Esophagus (tissue), 2 donors: Measurements from ENCODE around the gene PCDHGA2. TPM values are rescaled to one million over a fixed set of nuclear protein-coding genes. Genes with fewer than 3 reads are reported as not detected.
A peak's percentile ranks its signal among the peaks of the same experiment; 100 is the strongest.
"Not testable (repeated sequence)": the region's sequence is repeated elsewhere in the genome, so short reads cannot be mapped to it uniquely, and the experiment has no call there.

Experiments
- H3K27ac ChIP-seq, 2 donors: one replicate each; pipeline ENCODE4 v1.5.1; 2013; ENCODE audit warnings: low read depth in 2 of 2, mild to moderate bottlenecking in 2 of 2, inconsistent platforms in 1 of 2, low read length in 1 of 2, moderate library complexity in 1 of 2
- H3K27me3 ChIP-seq, 2 donors: one replicate each; pipeline ENCODE4 v1.6.1; 2013; ENCODE audit warnings: low read length in 2 of 2, control low read depth in 1 of 2, mild to moderate bottlenecking in 1 of 2; ENCODE audit not compliant: insufficient read depth in 2 of 2, control insufficient read depth in 1 of 2
- H3K36me3 ChIP-seq, 2 donors: one replicate each; pipeline ENCODE4 v1.6.1; 2013; ENCODE audit warnings: low read length in 1 of 2; ENCODE audit not compliant: control insufficient read depth in 2 of 2, insufficient read depth in 2 of 2
- H3K4me1 ChIP-seq, 2 donors: one replicate each; pipeline ENCODE4 v1.6.1; 2013; ENCODE audit warnings: low read length in 1 of 2; ENCODE audit not compliant: control insufficient read depth in 2 of 2, insufficient read depth in 2 of 2
- H3K4me3 ChIP-seq, 2 donors: one replicate each; pipeline ENCODE4 v1.5.1; 2013; ENCODE audit warnings: low read length in 2 of 2, mild to moderate bottlenecking in 2 of 2, low read depth in 1 of 2, moderate library complexity in 1 of 2
- H3K9me3 ChIP-seq, 2 donors: one replicate each; pipeline ENCODE4 v1.6.1; 2013; ENCODE audit warnings: mild to moderate bottlenecking in 2 of 2, low read depth in 1 of 2, low read length in 1 of 2, moderate library complexity in 1 of 2; ENCODE audit not compliant: control insufficient read depth in 2 of 2, insufficient read depth in 1 of 2
- WGBS, 2 donors: extraction: QIAGEN DNeasy Blood & Tissue Kit; methylation state at CpG; one replicate each; pipeline ENCODE4 v1.1.7; 2013; 5-methylcytosine and 5-hydroxymethylcytosine counted together
- polyA plus RNA-seq, 2 donors: library from polyadenylated mRNA; stranded (reverse); fragments of 200-250 nt; gene quantifications; one replicate each; pipeline ENCODE4 v1.2.3, GENCODE V29; 2013
- donor health status: healthy with polysubstance abuse.
- donor health status: Bipolar disorder and iron deficiency.

Gene PCDHGA2
- polyA plus RNA-seq, 2 donors: 0.14 to 0.27 TPM

DNA sequence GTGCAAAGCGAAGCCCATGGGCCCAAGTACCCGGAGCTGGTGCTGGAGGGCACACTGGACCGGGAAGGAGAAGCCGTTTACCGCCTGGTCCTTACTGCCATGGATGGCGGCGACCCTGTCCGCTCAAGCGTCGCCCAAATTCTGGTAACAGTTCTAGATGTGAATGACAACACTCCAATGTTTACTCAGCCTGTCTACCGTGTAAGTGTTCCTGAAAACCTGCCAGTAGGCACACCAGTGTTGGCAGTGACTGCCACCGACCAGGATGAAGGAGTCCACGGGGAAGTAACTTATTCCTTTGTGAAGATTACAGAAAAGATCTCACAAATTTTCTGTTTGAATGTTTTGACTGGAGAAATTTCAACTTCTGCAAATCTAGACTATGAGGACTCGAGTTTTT, 36.1 kb downstream of the PCDHGA2 start:
- no peak overlapping the region for H3K27ac ChIP-seq
- H3K9me3 ChIP-seq: peaks cover 42 to 62% of the 10 kb centered on the region in 2 donors
- peaks cover 3% of the 10 kb centered on the region in 2 donors for H3K4me1 ChIP-seq
- H3K36me3 ChIP-seq: no peaks in the 10 kb centered on the region
- H3K27me3 ChIP-seq: peaks cover 0 to 8% of the 10 kb centered on the region in 2 donors
- 58 to 62% methylated on average over 14 of the region's 14 CpGs for WGBS, 2 donors
- no peak overlapping the region for H3K4me3 ChIP-seq

- 55 to 58% methylated on average over 37 to 43 of the region's 48 CpGs for WGBS, 2 donors
- not testable (repeated sequence) for H3K4me1 ChIP-seq, H3K36me3 ChIP-seq, H3K27me3 ChIP-seq, H3K4me3 ChIP-seq, H3K27ac ChIP-seq
- peaks cover 35 to 58% of the 10 kb centered on the region in 2 donors for H3K9me3 ChIP-seq
Observed at GRCh38 chr5:141375444-141376155, 37.0 kb downstream of the PCDHGA2 start.

DNA sequence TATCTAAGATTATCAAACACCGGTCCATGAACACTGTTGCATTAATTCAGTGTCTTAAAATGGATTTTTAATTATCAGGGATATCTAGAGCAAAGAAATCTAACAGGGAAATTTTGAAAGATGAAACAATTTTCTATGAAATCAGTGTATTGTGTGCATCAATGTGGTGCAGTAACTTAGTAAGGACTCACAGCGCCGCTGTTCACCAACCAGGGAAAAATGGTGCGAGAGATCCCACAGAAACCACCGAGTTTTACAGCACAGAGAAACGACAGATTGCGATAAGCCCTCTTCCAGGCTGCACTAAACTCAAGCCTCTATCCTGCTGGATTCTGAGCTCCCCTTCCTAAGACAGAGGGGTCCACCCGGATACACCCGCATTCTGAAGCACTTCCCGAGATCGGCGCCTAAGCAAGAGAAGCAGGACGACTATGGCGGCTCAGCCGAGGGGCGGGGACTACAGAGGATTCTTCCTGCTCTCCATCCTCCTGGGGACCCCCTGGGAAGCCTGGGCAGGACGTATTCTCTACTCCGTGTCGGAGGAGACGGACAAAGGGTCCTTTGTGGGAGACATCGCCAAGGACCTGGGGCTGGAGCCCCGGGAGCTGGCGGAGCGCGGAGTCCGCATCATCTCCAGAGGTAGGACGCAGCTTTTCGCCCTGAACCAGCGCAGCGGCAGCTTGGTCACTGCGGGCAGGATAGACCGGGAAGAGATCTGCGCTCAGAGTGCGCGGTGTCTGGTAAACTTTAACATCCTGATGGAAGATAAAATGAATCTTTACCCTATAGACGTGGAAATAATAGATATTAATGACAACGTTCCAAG, 44.1 kb downstream of the PCDHGA2 start, which contains the start of gene PCDHGA7:
Gene PCDHGA7 (plus strand): TSS at position 274 of the 826 bp plus-strand sequence. CDS start 158 bp downstream, at position 432.
- Histone ChIP-seq H3K4me3 (peak within 1 kb of the TSS in 1 of 2 donors; percentile 7), H3K4me1 (peaks cover 0 to 4% of the 10 kb centered on the region in 2 donors), H3K36me3 (no peaks in the 10 kb centered on the region), H3K27me3 (no peaks in the 10 kb centered on the region), H3K27ac (no peak within 1 kb of the TSS), H3K9me3 (peaks cover 24 to 32% of the 10 kb centered on the region in 2 donors)
- 21 to 22% methylated on average over 37 of the region's 37 CpGs for WGBS, 2 donors

DNA sequence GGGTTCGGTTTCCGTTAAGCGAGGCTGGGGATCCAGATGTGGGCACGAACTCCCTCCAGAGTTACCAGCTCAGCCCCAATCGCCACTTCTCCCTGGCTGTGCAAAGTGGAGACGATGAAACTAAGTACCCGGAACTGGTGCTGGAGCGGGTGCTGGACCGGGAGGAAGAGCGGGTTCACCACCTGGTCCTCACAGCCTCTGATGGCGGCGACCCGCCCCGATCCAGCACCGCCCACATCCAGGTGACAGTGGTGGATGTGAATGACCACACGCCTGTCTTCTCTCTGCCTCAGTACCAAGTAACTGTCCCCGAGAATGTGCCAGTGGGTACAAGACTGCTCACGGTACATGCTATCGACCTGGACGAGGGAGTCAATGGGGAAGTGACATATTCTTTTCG, 44.8 kb downstream of the PCDHGA2 start:
- 40 to 42% methylated on average over 21 of the region's 21 CpGs for WGBS, 2 donors
- Histone ChIP-seq H3K27me3 (no peaks in the 10 kb centered on the region), H3K4me1 (peaks cover 0 to 4% of the 10 kb centered on the region in 2 donors), H3K9me3 (peaks cover 24 to 29% of the 10 kb centered on the region in 2 donors), H3K36me3 (no peaks in the 10 kb centered on the region), H3K27ac (no peak overlapping the region), H3K4me3 (peak overlapping the region in 1 of 2 donors; percentile 7)

- no peaks in the 10 kb centered on the region for H3K27me3 ChIP-seq
- WGBS, 2 donors: 46 to 51% methylated on average over 43 of the region's 43 CpGs
- H3K4me1 ChIP-seq: peaks cover 0 to 4% of the 10 kb centered on the region in 2 donors
- H3K9me3 ChIP-seq: peaks cover 34 to 43% of the 10 kb centered on the region in 2 donors
- H3K4me3 ChIP-seq: no peak overlapping the region
- no peaks in the 10 kb centered on the region for H3K36me3 ChIP-seq
- H3K27ac ChIP-seq: no peak overlapping the region
Observed at GRCh38 chr5:141384471-141385267, 46.1 kb downstream of the PCDHGA2 start.

DNA sequence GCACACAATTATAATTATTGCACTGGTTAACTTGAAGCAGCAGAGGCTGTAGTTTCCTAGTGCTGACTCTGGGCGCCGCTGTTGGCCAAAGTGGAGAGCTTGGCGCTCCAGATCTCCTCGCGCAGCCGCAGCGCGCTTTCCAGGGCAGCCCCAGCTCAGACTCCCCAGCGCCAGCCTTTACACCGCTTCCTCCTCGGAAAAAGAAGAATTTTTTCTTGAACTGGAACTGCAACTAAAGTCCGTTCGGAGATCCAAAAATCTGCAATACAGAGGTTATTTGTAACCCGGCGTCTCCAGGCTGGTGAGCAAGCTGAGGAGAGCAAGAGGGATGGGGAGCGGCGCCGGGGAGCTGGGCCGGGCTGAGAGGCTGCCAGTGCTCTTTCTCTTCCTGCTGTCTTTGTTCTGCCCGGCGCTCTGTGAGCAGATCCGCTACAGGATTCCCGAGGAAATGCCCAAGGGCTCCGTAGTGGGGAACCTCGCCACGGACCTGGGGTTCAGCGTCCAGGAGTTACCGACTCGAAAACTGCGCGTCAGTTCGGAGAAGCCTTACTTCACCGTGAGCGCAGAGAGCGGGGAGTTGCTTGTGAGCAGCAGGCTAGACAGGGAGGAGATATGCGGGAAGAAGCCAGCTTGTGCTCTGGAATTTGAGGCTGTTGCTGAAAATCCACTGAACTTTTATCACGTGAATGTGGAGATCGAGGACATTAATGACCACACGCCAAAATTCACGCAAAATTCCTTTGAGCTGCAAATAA, 49.2 kb downstream of the PCDHGA2 start, which contains the start of gene PCDHGB4:
Gene PCDHGB4 (plus strand): TSS at position 142 of the 755 bp plus-strand sequence. CDS start 187 bp downstream, at position 329.
- not testable (repeated sequence) for H3K36me3 ChIP-seq, H3K27me3 ChIP-seq, H3K4me1 ChIP-seq, H3K27ac ChIP-seq, H3K4me3 ChIP-seq
- H3K9me3 ChIP-seq: peaks cover 34 to 45% of the 10 kb centered on the region in 2 donors
- 14 to 23% methylated on average over 21 to 22 of the region's 40 CpGs for WGBS, 2 donors

DNA sequence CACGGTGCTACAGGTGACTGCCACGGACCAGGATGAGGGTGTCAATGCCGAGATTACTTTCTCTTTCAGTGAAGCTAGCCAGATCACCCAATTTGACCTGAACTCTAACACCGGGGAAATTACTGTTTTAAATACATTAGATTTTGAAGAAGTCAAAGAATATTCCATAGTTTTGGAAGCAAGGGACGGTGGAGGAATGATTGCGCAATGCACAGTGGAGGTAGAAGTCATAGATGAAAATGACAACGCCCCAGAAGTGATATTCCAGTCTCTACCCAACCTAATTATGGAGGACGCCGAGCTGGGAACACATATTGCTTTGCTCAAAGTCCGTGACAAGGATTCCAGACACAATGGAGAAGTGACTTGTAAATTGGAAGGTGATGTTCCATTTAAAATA, 50.1 kb downstream of the PCDHGA2 start:
- peaks cover 34 to 45% of the 10 kb centered on the region in 2 donors for H3K9me3 ChIP-seq
- H3K36me3 ChIP-seq: no peaks in the 10 kb centered on the region
- H3K4me3 ChIP-seq: no peak overlapping the region
- 43 to 44% methylated on average over 10 of the region's 10 CpGs for WGBS, 2 donors
- H3K27ac ChIP-seq: no peak overlapping the region
- peaks cover 0 to 4% of the 10 kb centered on the region in 2 donors for H3K4me1 ChIP-seq
- H3K27me3 ChIP-seq: peaks cover 0 to 5% of the 10 kb centered on the region in 2 donors

- H3K9me3 ChIP-seq: peaks cover 34 to 46% of the 10 kb centered on the region in 2 donors
- H3K36me3 ChIP-seq: no peaks in the 10 kb centered on the region
- peaks cover 0 to 3% of the 10 kb centered on the region in 2 donors for H3K4me1 ChIP-seq
- no peak overlapping the region for H3K27ac ChIP-seq
- H3K4me3 ChIP-seq: no peak overlapping the region
- WGBS, 2 donors: 42 to 45% methylated on average over 77 of the region's 77 CpGs
- H3K27me3 ChIP-seq: peaks cover 0 to 5% of the 10 kb centered on the region in 2 donors
Observed at GRCh38 chr5:141389153-141390042, 50.8 kb downstream of the PCDHGA2 start.
